ENCODE measurements around the gene OLIG1. TPM values are rescaled to one million over a fixed set of nuclear protein-coding genes. Genes with fewer than 3 reads are reported as not detected.

Gene OLIG1
- total and polyA plus RNA-seq, 2 of the 4 experiments (the other 2 are of a cell fraction), result not detected

GRCh38 chr21:33067457-33067856, 2.5 kb upstream of the OLIG1 start:
- no peak overlapping the region for H3K4me2 ChIP-seq (ENCODE audit: low read depth, low read length)
- H3K79me1 ChIP-seq (ENCODE audit: low read depth in 1 of 2, low read length in 2 of 2), result no peaks in the 10 kb centered on the region
- no peaks in the 10 kb centered on the region for H4K20me1 ChIP-seq (ENCODE audit: insufficient read depth, low read length)
- no peak overlapping the region for H2AK9ac ChIP-seq (replicated peaks; ENCODE audit: low read depth, low read length, poor library complexity)
- H3K23ac ChIP-seq (ENCODE audit: low read depth, low read length), result no peak overlapping the region
- H3K9me1 ChIP-seq (ENCODE audit: insufficient read depth, low read length), result no peaks in the 10 kb centered on the region
- no peak overlapping the region for H2BK5ac ChIP-seq (ENCODE audit: low read depth, low read length, poor library complexity, severe bottlenecking)
- CTCF ChIA-PET, result no interaction called here
- peaks cover 4% of the 10 kb centered on the region; the same call in 1 of the 2 replicates for H3K9me3 ChIP-seq (ENCODE audit: control insufficient read depth, insufficient read depth, low read length)
- intact Hi-C loops (cut with micrococcal nuclease), result no loop called here
- no peak overlapping the region for H3K18ac ChIP-seq (ENCODE audit: low read depth, low read length)
- TF ChIP-seq RFX5 (IDR thresholded peaks at IDR 0.05; ENCODE audit: low read depth, low read length) (no peak), FOS (IDR thresholded peaks at IDR 0.05; ENCODE audit: low read depth, low read length) (no peak), RCOR1 (IDR thresholded peaks at IDR 0.05; ENCODE audit: insufficient replicate concordance, low read length) (no peak)
- H3K14ac ChIP-seq (replicated peaks; ENCODE audit: low read depth, low read length), result no peak overlapping the region
- no peak for ATAC-seq (ENCODE audit: low read depth)
- H3K56ac ChIP-seq (ENCODE audit: extremely low read depth, insufficient read depth, low read length), result no peak overlapping the region
- H4K8ac ChIP-seq (ENCODE audit: low read depth in 2 of 2, low read length in 2 of 2), result no peak overlapping the region
- peaks cover 2% of the 10 kb centered on the region; the same call in 1 of the 2 replicates for H3K4me1 ChIP-seq (ENCODE audit: control insufficient read depth, insufficient read depth, low read length)
- H4K91ac ChIP-seq (ENCODE audit: insufficient read depth, low read depth, low read length), result no peak overlapping the region
- DNase-seq, result no peak
- dilution Hi-C loops (cut with HindIII; ENCODE audit: low sequenced_read_pairs, unreplicated experiment), result no loop called here
- H2BK120ac ChIP-seq (ENCODE audit: low read depth, low read length), result no peak overlapping the region
- no peak overlapping the region for H2BK15ac ChIP-seq (ENCODE audit: low read depth, low read length)
- H2BK20ac ChIP-seq (ENCODE audit: low read depth, low read length), result no peak overlapping the region
- no peak overlapping the region for H3K4ac ChIP-seq (ENCODE audit: low read depth, low read length)
- H2AFZ ChIP-seq (replicated peaks; ENCODE audit: low read length, poor library complexity), result no peak overlapping the region
- no peak overlapping the region for H4K5ac ChIP-seq (ENCODE audit: low read depth, low read length)
- no peak overlapping the region for H3K9ac ChIP-seq (ENCODE audit: low read depth, low read length)
- H2AK5ac ChIP-seq (ENCODE audit: low read depth, low read length), result no peak overlapping the region
- no TSS peak for BruUV-seq (replicated peaks)
- no peaks in the 10 kb centered on the region for H3K36me3 ChIP-seq (ENCODE audit: control insufficient read depth, insufficient read depth, low read length)
- H3K27ac ChIP-seq (ENCODE audit: insufficient read depth, low read length), result no peak overlapping the region
- peaks cover 81% of the 10 kb centered on the region for H3K27me3 ChIP-seq (ENCODE audit: control insufficient read depth, insufficient read depth, low read length)
- no peak overlapping the region for H3K4me3 ChIP-seq (ENCODE audit: insufficient read depth, low read depth, low read length)
- WGBS, 2 experiments (ENCODE audit: extremely low coverage in 2 of 2, insufficient read length in 1 of 2), result no CpG with 5 or more reads among the region's 4 CpGs
- POLR2A ChIA-PET (ENCODE audit: unreplicated experiment), result no interaction called here
- in situ Hi-C loops (cut with MboI; ENCODE audit: low sequenced_read_pairs), result no loop called here
